Neuron (in vitro differentiated cells): Measurements from ENCODE around the gene MEIOSIN.

Experiments used
- H2AFZ ChIP-seq: one replicate; pipeline ENCODE4 v1.6.1; 2013; ENCODE audit warnings: low read depth, mild to moderate bottlenecking, inconsistent platforms, low read length, moderate library complexity
- H3K27me3 ChIP-seq: one replicate; pipeline ENCODE4 v1.6.1; 2013; ENCODE audit warnings: low read length; ENCODE audit not compliant: insufficient read depth
- H3K36me3 ChIP-seq: one replicate; pipeline ENCODE4 v1.6.1; 2013; ENCODE audit warnings: low read length; ENCODE audit not compliant: insufficient read depth
- H3K4me1 ChIP-seq: one replicate; pipeline ENCODE4 v1.6.1; 2013; ENCODE audit warnings: low read length; ENCODE audit not compliant: insufficient read depth
- H3K4me3 ChIP-seq: 2 replicates; pipeline ENCODE4 v1.5.1; 2013; ENCODE audit warnings: mild to moderate bottlenecking, low read length, moderate library complexity
- H3K9me3 ChIP-seq: one replicate; pipeline ENCODE4 v1.6.1; 2013; ENCODE audit warnings: low read length

MEIOSIN gene

DNA sequence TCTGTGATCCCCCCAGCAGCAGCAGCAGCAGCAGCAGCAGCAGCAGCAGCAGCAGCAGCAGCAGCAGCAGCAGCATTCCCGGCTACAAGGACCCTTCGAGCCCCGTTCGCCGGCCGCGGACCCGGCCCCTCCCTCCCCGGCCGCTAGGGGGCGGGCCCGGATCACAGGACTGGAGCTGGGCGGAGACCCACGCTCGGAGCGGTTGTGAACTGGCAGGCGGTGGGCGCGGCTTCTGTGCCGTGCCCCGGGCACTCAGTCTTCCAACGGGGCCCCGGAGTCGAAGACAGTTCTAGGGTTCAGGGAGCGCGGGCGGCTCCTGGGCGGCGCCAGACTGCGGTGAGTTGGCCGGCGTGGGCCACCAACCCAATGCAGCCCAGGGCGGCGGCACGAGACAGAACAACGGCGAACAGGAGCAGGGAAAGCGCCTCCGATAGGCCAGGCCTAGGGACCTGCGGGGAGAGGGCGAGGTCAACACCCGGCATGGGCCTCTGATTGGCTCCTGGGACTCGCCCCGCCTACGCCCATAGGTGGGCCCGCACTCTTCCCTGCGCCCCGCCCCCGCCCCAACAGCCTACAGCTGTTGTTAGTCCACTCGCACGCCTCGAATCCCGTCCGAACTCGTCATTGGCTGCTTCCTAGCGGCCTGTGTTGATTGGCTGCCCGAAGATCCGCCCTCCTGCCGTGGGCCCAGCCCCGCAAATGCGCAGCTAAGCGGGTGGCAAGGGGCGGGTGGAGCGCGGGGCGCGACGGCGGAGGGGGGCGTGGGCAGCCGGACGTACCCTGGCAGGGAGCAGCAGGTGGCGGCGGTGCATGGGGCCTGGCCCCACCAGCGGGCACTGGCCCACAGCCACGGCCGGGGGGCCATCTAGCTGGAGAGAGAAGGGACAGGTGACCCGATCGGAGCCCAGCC lies 37.2 kb downstream of the MEIOSIN start:
- Histone ChIP-seq H3K4me1 (peaks cover 29% of the 10 kb centered on the region), H3K36me3 (peaks cover 38% of the 10 kb centered on the region), H3K4me3 (peak overlapping the region; percentile 45), H2AFZ (no peak overlapping the region), H3K9me3 (no peaks in the 10 kb centered on the region), H3K27me3 (no peaks in the 10 kb centered on the region)

- H3K4me3 ChIP-seq, result no peak overlapping the region
These were observed 38.2 kb downstream of the MEIOSIN start for GRCh38 chr19:45771311-45771933.

GRCh38 chr19:45772130-45772840 lies 39.0 kb downstream of the MEIOSIN start:
- H3K4me3 ChIP-seq, result no peak overlapping the region
- H3K36me3 ChIP-seq, result peaks cover 48% of the 10 kb centered on the region
- H3K4me1 ChIP-seq, result peaks cover 15% of the 10 kb centered on the region
- H3K27me3 ChIP-seq, result no peaks in the 10 kb centered on the region
- no peak overlapping the region for H2AFZ ChIP-seq
- no peaks in the 10 kb centered on the region for H3K9me3 ChIP-seq

More at GRCh38 chr19:45771311-45771933, 38.2 kb downstream of the MEIOSIN start:
- no peak overlapping the region for H2AFZ ChIP-seq
- H3K36me3 ChIP-seq, result peaks cover 39% of the 10 kb centered on the region
- H3K9me3 ChIP-seq, result no peaks in the 10 kb centered on the region
- no peaks in the 10 kb centered on the region for H3K27me3 ChIP-seq
- peaks cover 23% of the 10 kb centered on the region for H3K4me1 ChIP-seq

DNA sequence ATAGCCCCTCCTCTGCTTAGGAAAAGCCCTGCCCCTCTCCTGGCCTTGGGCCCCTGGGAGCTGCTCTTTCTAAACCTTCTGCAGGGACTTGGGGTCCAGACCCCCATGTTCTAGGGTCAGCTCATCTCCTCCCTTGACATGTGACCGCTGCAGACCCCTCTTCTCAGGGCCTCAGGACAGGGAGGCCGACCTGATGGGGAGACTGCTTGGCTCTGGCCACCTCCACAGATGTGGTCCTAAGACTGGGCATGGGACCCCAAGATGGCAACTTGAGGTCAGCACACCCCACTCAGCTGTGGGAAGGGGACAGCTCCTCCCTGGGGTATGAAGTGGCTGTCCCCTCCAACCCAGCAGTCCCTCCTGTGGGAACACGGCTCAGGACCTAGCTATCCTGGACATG lies 39.7 kb downstream of the MEIOSIN start:
- Histone ChIP-seq H3K4me1 (peaks cover 15% of the 10 kb centered on the region), H3K36me3 (peaks cover 54% of the 10 kb centered on the region), H3K4me3 (no peak overlapping the region), H2AFZ (no peak overlapping the region), H3K9me3 (no peaks in the 10 kb centered on the region), H3K27me3 (no peaks in the 10 kb centered on the region)

GRCh38 chr19:45773384-45773783 lies 40.1 kb downstream of the MEIOSIN start:
- Histone ChIP-seq H3K4me1 (peaks cover 15% of the 10 kb centered on the region), H2AFZ (no peak overlapping the region), H3K4me3 (no peak overlapping the region), H3K27me3 (no peaks in the 10 kb centered on the region), H3K36me3 (peaks cover 59% of the 10 kb centered on the region), H3K9me3 (no peaks in the 10 kb centered on the region)

DNA sequence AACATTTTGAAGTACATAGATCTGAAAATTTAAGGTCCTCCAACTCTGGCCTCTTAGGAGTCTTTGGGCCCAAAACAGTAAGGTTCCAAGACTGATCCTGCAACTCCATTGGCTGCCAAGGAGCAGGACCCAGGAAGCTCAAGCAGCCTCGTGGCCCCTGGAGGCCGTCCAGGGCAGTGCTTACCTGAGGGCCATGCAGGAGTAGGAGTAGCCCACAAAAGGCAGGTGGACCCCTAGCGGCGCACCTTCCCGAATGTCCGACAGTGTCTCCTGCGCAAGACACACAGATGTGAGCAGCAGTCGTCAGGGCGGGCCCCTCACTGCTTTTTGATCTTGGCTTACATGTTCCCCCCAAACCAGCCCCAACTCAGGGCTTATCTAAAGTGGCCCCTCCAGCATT lies 41.5 kb downstream of the MEIOSIN start:
- H3K9me3 ChIP-seq, result no peaks in the 10 kb centered on the region
- peaks cover 13% of the 10 kb centered on the region for H3K4me1 ChIP-seq
- no peaks in the 10 kb centered on the region for H3K27me3 ChIP-seq
- peaks cover 65% of the 10 kb centered on the region for H3K36me3 ChIP-seq
- H3K4me3 ChIP-seq, result no peak overlapping the region
- no peak overlapping the region for H2AFZ ChIP-seq

- no peaks in the 10 kb centered on the region for H3K27me3 ChIP-seq
- peaks cover under 1% of the 10 kb centered on the region for H3K4me1 ChIP-seq
- no peaks in the 10 kb centered on the region for H3K9me3 ChIP-seq
- H3K36me3 ChIP-seq, result peaks cover 49% of the 10 kb centered on the region
- no peak overlapping the region for H2AFZ ChIP-seq
- H3K4me3 ChIP-seq, result no peak overlapping the region
These were observed 44.2 kb downstream of the MEIOSIN start for GRCh38 chr19:45777395-45777961.

DNA sequence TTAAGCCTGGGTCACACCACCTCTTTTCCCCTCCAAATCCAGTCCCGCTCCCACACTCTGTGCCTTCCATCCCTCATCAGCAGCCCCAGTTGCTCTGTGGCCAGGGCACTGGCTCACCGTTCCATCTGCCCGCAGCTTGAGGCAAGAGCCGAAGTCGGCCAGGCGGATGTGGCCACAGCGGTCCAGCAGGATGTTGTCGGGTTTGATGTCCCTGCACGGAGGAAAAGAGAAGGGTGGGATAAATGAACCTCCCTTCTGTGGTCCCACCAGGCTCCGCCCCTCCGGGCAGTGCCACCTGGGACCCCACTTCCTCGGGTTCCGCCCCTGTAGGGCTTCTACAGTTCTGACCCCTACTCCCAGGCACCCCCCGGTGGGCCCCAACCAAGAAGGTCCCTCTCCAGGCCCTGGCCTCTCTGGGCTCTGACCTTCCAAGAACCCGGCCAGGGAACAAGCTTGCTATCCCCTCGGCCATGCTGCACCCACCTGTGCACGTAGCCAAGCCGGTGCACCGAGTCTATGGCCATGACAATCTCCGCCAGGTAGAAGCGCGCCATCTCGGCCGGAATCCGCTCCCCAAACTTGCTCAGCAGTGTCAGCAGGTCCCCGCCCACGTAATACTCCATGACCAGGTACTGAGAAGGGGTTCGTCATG lies 44.9 kb downstream of the MEIOSIN start:
- Histone ChIP-seq H3K36me3 (peaks cover 42% of the 10 kb centered on the region), H3K27me3 (no peaks in the 10 kb centered on the region), H3K9me3 (no peaks in the 10 kb centered on the region), H3K4me3 (no peak overlapping the region), H2AFZ (no peak overlapping the region), H3K4me1 (peaks cover 2% of the 10 kb centered on the region)

- Histone ChIP-seq H3K9me3 (no peaks in the 10 kb centered on the region), H3K27me3 (no peaks in the 10 kb centered on the region), H2AFZ (no peak overlapping the region), H3K4me1 (peaks cover 2% of the 10 kb centered on the region), H3K36me3 (peaks cover 36% of the 10 kb centered on the region), H3K4me3 (no peak overlapping the region)
These were observed 46.2 kb downstream of the MEIOSIN start for GRCh38 chr19:45779231-45780145.

DNA sequence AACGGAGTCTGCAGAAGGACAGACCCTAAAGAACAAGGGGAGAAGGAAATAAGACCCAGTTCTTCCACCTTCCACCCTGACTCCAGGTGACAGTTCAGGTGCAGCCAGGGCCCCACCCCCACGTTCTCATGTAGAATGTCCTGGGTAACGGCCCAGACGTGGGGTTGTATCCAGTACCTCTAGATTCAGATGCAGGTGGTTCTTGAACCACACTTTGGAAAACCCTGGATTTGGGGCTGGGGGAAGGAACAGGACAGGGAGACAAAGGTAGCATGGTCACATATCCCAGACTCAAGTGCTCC lies 46.9 kb downstream of the MEIOSIN start:
- Histone ChIP-seq H3K9me3 (no peaks in the 10 kb centered on the region), H3K27me3 (no peaks in the 10 kb centered on the region), H3K4me3 (no peak overlapping the region), H2AFZ (no peak overlapping the region), H3K36me3 (peaks cover 36% of the 10 kb centered on the region), H3K4me1 (peaks cover 2% of the 10 kb centered on the region)

- H3K36me3 ChIP-seq, result peaks cover 41% of the 10 kb centered on the region
These were observed 47.4 kb downstream of the MEIOSIN start for GRCh38 chr19:45780448-45781213.

More at GRCh38 chr19:45780448-45781213, 47.4 kb downstream of the MEIOSIN start:
- no peak overlapping the region for H2AFZ ChIP-seq
- peaks cover 2% of the 10 kb centered on the region for H3K4me1 ChIP-seq
- no peaks in the 10 kb centered on the region for H3K9me3 ChIP-seq
- no peak overlapping the region for H3K4me3 ChIP-seq
- H3K27me3 ChIP-seq, result no peaks in the 10 kb centered on the region
